Sigmoid colon (tissue), 4 donors: Measurements from ENCODE around the gene PCAT6.

Experiments used
- EP300 ChIP-seq, 4 donors: sonication (generic); formaldehyde crosslinking; IDR thresholded peaks; one replicate each; pipeline ENCODE4 v1.6.1; 2017; ENCODE audit warnings: antibody characterized with exemption in 4 of 4
- POLR2A ChIP-seq, 2 donors: fragments of 450-650 bp; IDR thresholded peaks; one replicate each; pipeline ENCODE4 v1.6.1; 2016; ENCODE audit warnings: antibody characterized with exemption in 2 of 2, mild to moderate bottlenecking in 2 of 2, moderate library complexity in 2 of 2
- POLR2AphosphoS5 ChIP-seq, 4 donors: sonication (generic); formaldehyde crosslinking; IDR thresholded peaks; one replicate each; pipeline ENCODE4 v1.6.1; 2017; ENCODE audit warnings: antibody characterized with exemption in 4 of 4

DNA sequence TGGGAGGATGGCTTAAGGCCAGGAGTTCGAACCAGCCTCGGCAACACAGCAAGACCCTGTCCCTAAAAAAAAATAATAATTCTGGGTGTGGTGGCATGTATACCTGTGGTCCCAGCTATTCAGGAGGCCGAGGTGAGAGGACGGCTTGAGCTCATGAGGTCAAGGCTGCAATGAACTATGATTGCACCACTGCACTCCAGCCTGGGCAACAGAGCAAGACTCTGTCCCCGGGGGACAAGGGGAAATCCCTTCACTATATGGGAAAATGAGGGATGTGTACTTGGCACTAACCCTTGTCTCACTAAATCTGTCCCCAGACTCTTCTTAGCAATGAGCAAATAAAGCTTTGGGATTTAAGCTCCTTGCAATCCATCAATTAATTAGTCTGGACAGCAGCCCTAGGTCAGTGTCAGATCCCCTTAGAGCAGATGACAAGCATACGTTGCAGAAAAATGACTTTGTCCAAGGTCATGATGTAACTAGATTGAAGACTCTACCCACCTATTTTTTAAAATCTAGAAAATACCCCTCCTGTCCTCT is 11.9 kb upstream of the PCAT6 start:
- no peak for TF ChIP-seq POLR2A (IDR thresholded peaks at IDR 0.05)
- no peak for TF ChIP-seq POLR2AphosphoS5 (IDR thresholded peaks at IDR 0.05)
- no peak for TF ChIP-seq EP300 (IDR thresholded peaks at IDR 0.05)
